ENCODE measurements around the gene ALCAM.

The ALCAM gene

DNA sequence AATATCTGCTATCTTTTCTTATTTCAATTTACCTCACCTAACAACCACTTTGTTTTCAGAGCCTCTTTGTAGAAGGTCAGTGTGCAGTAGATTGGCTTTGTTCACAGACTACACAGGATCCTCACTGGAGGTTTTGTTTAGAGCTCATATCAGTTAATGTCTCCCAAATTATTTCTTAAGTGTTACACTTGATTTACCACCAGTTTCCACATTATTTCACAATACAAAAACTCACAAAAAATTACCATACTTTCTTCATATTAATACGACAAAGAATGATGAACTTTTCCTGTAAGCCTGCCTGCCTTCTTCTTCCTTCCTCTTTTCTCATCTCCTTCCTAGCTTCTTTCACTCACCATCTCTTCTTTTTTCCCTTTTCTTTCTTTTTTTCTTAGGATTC is 133.3 kb downstream of the ALCAM start (continued):
- TF ChIP-seq ZNF18 (tag by site-specific recombination; IDR thresholded peaks at IDR 0.05) (no peak), ZFHX2 (tag by site-specific recombination; conservative IDR thresholded peaks at IDR 0.05) (no peak), ZNF514 (tag by site-specific recombination; IDR thresholded peaks at IDR 0.05) (no peak)

- Histone ChIP-seq H3K4me3 (ENCODE audit: low read depth, low read length) (no peak overlapping the region), H3K27ac (ENCODE audit: extremely low read depth, low read depth, low read length) (no peak overlapping the region), H3K4me1 (ENCODE audit: control insufficient read depth, insufficient read depth, low read length) (no peaks in the 10 kb centered on the region; the same call in none of the 2 replicates), H3K36me3 (ENCODE audit: control insufficient read depth in 2 of 2, insufficient read depth in 1 of 2, low read length in 2 of 2) (no peaks in the 10 kb centered on the region), H3K9me3 (ENCODE audit: control insufficient read depth, insufficient read depth, low read depth, low read length) (no peaks in the 10 kb centered on the region)
- ChIA-PET POLR2A (no interaction called here), CTCF (interaction anchor here (0.6 kb wide), 1 partner anchor 20 kb away, joined by 4 read pairs; no protein-coding TSS in a partner anchor)
- TF ChIP-seq, protein P1, sequence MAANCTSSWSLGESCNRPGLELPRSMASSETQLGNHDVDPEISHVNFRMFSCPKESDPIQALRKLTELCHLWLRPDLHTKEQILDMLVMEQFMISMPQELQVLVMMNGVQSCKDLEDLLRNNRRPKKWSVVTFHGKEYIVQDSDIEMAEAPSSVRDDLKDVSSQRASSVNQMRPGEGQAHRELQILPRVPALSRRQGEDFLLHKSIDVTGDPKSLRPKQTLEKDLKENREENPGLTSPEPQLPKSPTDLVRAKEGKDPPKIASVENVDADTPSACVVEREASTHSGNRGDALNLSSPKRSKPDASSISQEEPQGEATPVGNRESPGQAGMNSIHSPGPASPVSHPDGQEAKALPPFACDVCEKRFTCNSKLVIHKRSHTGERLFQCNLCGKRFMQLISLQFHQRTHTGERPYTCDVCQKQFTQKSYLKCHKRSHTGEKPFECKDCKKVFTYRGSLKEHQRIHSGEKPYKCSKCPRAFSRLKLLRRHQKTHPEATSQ (tag by site-specific recombination; IDR thresholded peaks at IDR 0.05) = no peak
- TF ChIP-seq REPIN1 (tag by site-specific recombination; IDR thresholded peaks at IDR 0.05; ENCODE audit: low read depth) (no peak), PRDM1 (tag by site-specific recombination; IDR thresholded peaks at IDR 0.05) (no peak), ZSCAN30 (tag by site-specific recombination; IDR thresholded peaks at IDR 0.05) (no peak), ATF2 (tag by site-specific recombination; IDR thresholded peaks at IDR 0.05; ENCODE audit: low read depth) (no peak), SP7 (tag by site-specific recombination; IDR thresholded peaks at IDR 0.05) (no peak), ZBTB17 (tag by site-specific recombination; IDR thresholded peaks at IDR 0.05) (no peak), ZNF311 (tag by site-specific recombination; IDR thresholded peaks at IDR 0.05; ENCODE audit: borderline replicate concordance) (no peak)
These were observed 135.6 kb downstream of the ALCAM start for GRCh38 chr3:105502333-105502732.

DNA sequence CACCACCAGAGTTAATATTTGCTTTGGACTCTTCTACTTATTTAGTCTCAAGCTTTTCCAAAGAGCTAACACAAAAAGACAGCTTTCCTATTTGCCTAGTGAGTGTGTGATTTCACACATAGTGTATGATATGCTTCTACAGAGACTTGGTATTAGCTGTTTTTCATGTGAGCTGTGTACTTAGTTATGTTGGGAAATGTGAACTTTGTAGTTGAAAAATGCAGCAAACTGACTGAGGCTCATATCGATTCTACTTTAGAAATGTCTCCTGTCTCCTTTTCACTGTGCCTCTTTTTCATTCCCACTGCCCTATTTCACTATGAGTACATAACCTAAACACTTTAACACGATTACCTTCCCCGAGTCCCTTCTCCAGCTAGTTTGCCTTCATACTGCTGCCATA is 136.5 kb downstream of the ALCAM start:
- Histone ChIP-seq H3K27ac (ENCODE audit: extremely low read depth, low read depth, low read length) (no peak overlapping the region), H3K4me3 (ENCODE audit: low read depth, low read length) (no peak overlapping the region), H3K4me1 (ENCODE audit: control insufficient read depth, insufficient read depth, low read length) (no peaks in the 10 kb centered on the region; the same call in none of the 2 replicates), H3K9me3 (ENCODE audit: control insufficient read depth, insufficient read depth, low read depth, low read length) (no peaks in the 10 kb centered on the region), H3K36me3 (ENCODE audit: control insufficient read depth in 2 of 2, insufficient read depth in 1 of 2, low read length in 2 of 2) (no peaks in the 10 kb centered on the region)
- ChIA-PET CTCF (interaction anchor here (0.5 to 0.6 kb wide), 2 partner anchors 21 to 674 kb away, joined by 3 to 4 read pairs; no protein-coding TSS in a partner anchor), POLR2A (no interaction called here)
- TF ChIP-seq, protein P2, sequence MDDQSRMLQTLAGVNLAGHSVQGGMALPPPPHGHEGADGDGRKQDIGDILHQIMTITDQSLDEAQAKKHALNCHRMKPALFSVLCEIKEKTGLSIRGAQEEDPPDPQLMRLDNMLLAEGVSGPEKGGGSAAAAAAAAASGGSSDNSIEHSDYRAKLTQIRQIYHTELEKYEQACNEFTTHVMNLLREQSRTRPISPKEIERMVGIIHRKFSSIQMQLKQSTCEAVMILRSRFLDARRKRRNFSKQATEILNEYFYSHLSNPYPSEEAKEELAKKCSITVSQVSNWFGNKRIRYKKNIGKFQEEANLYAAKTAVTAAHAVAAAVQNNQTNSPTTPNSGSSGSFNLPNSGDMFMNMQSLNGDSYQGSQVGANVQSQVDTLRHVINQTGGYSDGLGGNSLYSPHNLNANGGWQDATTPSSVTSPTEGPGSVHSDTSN (CRISPR knock-in tag; IDR thresholded peaks at IDR 0.05) = no peak
- no peak for TF ChIP-seq ZNF626 (tag by site-specific recombination; IDR thresholded peaks at IDR 0.05)
- TF ChIP-seq ZNF670 (tag by site-specific recombination; IDR thresholded peaks at IDR 0.05; ENCODE audit: low read depth) = no peak
- TF ChIP-seq, protein P3, sequence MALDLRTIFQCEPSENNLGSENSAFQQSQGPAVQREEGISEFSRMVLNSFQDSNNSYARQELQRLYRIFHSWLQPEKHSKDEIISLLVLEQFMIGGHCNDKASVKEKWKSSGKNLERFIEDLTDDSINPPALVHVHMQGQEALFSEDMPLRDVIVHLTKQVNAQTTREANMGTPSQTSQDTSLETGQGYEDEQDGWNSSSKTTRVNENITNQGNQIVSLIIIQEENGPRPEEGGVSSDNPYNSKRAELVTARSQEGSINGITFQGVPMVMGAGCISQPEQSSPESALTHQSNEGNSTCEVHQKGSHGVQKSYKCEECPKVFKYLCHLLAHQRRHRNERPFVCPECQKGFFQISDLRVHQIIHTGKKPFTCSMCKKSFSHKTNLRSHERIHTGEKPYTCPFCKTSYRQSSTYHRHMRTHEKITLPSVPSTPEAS (tag by site-specific recombination; IDR thresholded peaks at IDR 0.05) = no peak
- no peak for TF ChIP-seq ZNF23 (tag by site-specific recombination; IDR thresholded peaks at IDR 0.05; ENCODE audit: borderline replicate concordance)

Measured in HEK293 (cell line).